Stomach (tissue), 4 donors: ENCODE data around the gene RAB4B.

Experiments
- CTCF ChIP-seq, 7 experiments: fragments of 450-650 bp in 4 of 7; fragments of 200-600 bp in 3 of 7; sonication (generic) in 3 of 7; IDR thresholded peaks; one replicate each; pipeline ENCODE4 v1.5.1; 2016 to 2019; ENCODE audit warnings: antibody characterized with exemption in 7 of 7, control low read depth in 2 of 7, mild to moderate bottlenecking in 1 of 7
- POLR2AphosphoS5 ChIP-seq, 3 donors: sonication (generic); formaldehyde crosslinking; IDR thresholded peaks; one replicate each; pipeline ENCODE4 v1.6.1; 2016; ENCODE audit warnings: antibody characterized with exemption in 3 of 3

DNA sequence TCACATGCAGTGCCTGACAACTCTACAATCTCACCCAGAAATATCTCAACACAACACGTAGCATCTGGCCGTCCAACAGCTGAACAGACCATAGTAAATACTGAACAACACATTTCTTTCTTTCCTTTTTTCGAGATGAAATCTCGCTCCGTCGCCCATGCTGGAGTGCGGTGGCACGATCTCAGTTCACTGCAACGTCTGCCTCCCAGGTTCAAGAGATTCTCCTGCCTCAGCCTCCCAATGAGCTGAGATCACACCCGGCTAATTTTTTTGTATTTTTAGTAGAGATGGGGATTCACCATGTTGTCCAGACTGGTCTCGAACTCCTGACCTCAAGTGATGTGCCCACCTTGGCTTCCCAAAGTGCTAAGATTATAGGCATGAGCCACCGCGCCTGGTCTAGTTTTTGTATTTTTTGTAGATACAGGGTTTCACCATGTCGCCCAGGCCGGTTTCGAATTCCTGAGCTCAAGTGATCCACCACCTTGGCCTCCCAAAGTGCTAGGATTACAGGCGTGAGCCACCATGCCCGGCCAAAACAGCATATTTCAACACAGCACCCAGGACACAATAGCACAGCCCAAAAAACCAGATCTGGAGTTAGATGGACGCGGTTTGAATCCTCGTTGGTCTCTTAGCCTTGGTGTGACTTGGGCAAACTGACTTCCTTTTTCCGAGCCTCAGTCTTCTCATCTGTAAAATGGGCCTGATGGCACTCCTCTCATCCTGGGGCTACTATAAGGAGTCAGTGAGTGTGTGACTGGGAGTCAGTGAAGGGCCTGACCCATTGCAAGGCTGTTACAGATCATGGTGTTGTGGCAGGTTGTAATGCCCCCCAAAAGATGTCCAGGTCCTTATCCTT, 49.6 kb downstream of the RAB4B start:
- no peak for TF ChIP-seq CTCF (IDR thresholded peaks at IDR 0.05)
- TF ChIP-seq POLR2AphosphoS5 (IDR thresholded peaks at IDR 0.05), result no peak
